Calu3 (cell line): ENCODE data around the gene CREB3L1. TPM values are rescaled to one million over a fixed set of nuclear protein-coding genes. Genes with fewer than 3 reads are reported as not detected.
"Not testable (repeated sequence)": the region's sequence is repeated elsewhere in the genome, so short reads cannot be mapped to it uniquely, and the experiment has no call there.

Experiments
- BruUV-seq: library from RNA; stranded (reverse); fragments of 400-500 nt; replicated peaks from 2 replicates; lab custom pipeline; 2021; lab: Mats Ljungman, UMichigan
- CTCF ChIA-PET: fragments of 300-600 bp; sonication (Branson Sonifier 250); formaldehyde crosslinking; loops from one replicate; lab custom pipeline; 2022; ENCODE audit warnings: antibody characterized with exemption; lab: Charles Lee
- DNase-seq: peaks from one replicate; pipeline ENCODE4 v3.0.0; 2022
- H3K27ac Mint-ChIP-seq: one replicate; pipeline ENCODE4 v1.8.0; 2022; ENCODE audit warnings: mixed read lengths; ENCODE audit not compliant: unreplicated experiment
- H3K27me3 Mint-ChIP-seq: one replicate; pipeline ENCODE4 v1.8.0; 2022; ENCODE audit warnings: mixed read lengths; ENCODE audit not compliant: unreplicated experiment
- H3K36me3 Mint-ChIP-seq: one replicate; pipeline ENCODE4 v1.8.0; 2022; ENCODE audit warnings: mild to moderate bottlenecking, moderate library complexity, mixed read lengths; ENCODE audit not compliant: insufficient read depth, unreplicated experiment
- H3K4me1 Mint-ChIP-seq: one replicate; pipeline ENCODE4 v1.8.0; 2022; ENCODE audit warnings: mild to moderate bottlenecking, low read depth, mixed read lengths; ENCODE audit not compliant: unreplicated experiment
- H3K4me3 Mint-ChIP-seq: one replicate; pipeline ENCODE4 v1.8.0; 2022; ENCODE audit warnings: mild to moderate bottlenecking, low read depth, moderate library complexity, mixed read lengths; ENCODE audit not compliant: unreplicated experiment
- H3K9me3 Mint-ChIP-seq: one replicate; pipeline ENCODE4 v1.8.0; 2022; ENCODE audit warnings: low read depth, mixed read lengths; ENCODE audit not compliant: unreplicated experiment
- intact Hi-C: fragments of 100-400 bp; cut with micrococcal nuclease; formaldehyde crosslinking; loops from one replicate; pipeline ENCODE4 v1.10.0; 2022; ENCODE audit not compliant: unreplicated experiment
- total RNA-seq: library from RNA; stranded (reverse); gene quantifications from 2 replicates; pipeline ENCODE4 v1.2.3, GENCODE V29; 2022
- TF ChIP-seq, protein P1 (sequence below): fragments of 200-600 bp; IDR thresholded peaks from one replicate; pipeline ENCODE4 v1.8.0; 2022; ENCODE audit warnings: antibody characterized with exemption; ENCODE audit not compliant: unreplicated experiment

The CREB3L1 gene
- total RNA-seq, 1 experiment from 2014 or later = not detected

DNA sequence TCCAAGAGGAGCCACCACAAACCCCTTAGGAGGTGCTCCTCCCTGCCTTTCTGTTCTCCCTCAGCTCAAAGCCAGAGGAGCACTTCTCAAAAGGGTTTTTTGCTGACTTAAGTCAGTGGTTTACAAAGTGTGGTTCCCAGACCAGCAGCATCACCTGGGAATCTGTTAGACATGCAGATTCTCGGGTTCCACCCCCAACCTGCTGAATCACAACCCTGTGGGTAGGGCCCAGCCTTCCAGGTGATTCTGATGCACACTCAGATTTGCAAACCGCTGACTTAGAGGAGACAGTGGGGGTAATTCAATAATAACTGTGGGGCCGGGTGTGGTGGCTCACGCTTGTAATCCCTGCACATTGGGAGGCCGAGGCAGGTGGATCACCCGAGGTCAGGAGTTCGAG, 22.8 kb downstream of the CREB3L1 start:
- no peaks in the 10 kb centered on the region for H3K27me3 Mint-ChIP-seq
- H3K9me3 Mint-ChIP-seq = no peaks in the 10 kb centered on the region
- TF ChIP-seq, protein P1, sequence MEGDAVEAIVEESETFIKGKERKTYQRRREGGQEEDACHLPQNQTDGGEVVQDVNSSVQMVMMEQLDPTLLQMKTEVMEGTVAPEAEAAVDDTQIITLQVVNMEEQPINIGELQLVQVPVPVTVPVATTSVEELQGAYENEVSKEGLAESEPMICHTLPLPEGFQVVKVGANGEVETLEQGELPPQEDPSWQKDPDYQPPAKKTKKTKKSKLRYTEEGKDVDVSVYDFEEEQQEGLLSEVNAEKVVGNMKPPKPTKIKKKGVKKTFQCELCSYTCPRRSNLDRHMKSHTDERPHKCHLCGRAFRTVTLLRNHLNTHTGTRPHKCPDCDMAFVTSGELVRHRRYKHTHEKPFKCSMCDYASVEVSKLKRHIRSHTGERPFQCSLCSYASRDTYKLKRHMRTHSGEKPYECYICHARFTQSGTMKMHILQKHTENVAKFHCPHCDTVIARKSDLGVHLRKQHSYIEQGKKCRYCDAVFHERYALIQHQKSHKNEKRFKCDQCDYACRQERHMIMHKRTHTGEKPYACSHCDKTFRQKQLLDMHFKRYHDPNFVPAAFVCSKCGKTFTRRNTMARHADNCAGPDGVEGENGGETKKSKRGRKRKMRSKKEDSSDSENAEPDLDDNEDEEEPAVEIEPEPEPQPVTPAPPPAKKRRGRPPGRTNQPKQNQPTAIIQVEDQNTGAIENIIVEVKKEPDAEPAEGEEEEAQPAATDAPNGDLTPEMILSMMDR = no peak
- no peak for DNase-seq
- H3K4me1 Mint-ChIP-seq = peaks cover 15% of the 10 kb centered on the region
- no peak overlapping the region for H3K4me3 Mint-ChIP-seq
- intact Hi-C loops = no loop called here
- peaks cover 5% of the 10 kb centered on the region for H3K36me3 Mint-ChIP-seq
- H3K27ac Mint-ChIP-seq = no peak overlapping the region
- CTCF ChIA-PET = no interaction called here
- BruUV-seq = no TSS peak

DNA sequence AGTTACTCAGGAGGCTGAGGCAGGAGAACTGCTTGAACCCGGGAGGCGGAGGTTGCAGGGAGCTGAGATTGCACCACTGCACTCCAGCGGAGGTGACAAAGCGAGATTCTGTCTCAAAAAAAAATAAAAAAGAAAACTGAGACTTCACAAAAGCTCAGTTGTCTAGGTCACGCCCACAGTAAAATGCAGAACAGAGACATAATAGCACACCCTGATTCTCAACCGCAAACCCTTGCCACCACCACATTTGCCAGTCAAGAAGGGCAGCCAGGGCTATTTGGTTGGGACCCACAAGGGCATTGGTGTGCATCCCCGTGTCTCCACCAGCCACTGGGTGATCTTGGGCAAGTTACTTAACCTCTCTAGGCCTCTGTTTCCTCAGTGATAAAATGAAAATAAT, 25.4 kb downstream of the CREB3L1 start:
- TF ChIP-seq, protein P1 = no peak
- CTCF ChIA-PET = no interaction called here
- Mint-ChIP-seq H3K4me1 (peaks cover 15% of the 10 kb centered on the region), H3K4me3 (no peak overlapping the region), H3K9me3 (no peaks in the 10 kb centered on the region), H3K27me3 (no peaks in the 10 kb centered on the region), H3K27ac (no peak overlapping the region), H3K36me3 (peaks cover 5% of the 10 kb centered on the region)
- intact Hi-C loops = no loop called here
- BruUV-seq = no TSS peak
- no peak for DNase-seq

DNA sequence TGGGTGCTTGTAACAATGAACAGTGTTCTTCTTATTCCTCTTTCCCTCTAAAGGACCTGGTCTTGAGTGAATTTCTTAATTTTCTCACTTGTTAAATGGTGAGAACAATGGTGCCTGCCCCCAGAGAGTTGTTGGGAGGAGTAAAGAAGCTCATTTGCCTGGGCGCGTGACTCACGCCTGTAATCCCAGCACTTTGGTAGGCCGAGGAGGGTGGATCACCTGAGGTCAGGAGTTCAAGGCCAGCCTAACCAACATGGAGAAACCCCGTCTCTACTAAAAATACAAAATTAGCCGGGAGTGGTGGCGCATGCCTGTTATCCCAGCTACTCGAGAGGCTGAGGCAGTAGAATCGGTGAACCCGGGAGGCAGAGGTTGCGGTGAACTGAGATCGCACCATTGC, 26.6 kb downstream of the CREB3L1 start:
- CTCF ChIA-PET, H3K4me1 Mint-ChIP-seq, BruUV-seq, intact Hi-C loops, H3K27ac Mint-ChIP-seq, H3K4me3 Mint-ChIP-seq, H3K36me3 Mint-ChIP-seq, H3K27me3 Mint-ChIP-seq, H3K9me3 Mint-ChIP-seq, DNase-seq: not testable (repeated sequence)

DNA sequence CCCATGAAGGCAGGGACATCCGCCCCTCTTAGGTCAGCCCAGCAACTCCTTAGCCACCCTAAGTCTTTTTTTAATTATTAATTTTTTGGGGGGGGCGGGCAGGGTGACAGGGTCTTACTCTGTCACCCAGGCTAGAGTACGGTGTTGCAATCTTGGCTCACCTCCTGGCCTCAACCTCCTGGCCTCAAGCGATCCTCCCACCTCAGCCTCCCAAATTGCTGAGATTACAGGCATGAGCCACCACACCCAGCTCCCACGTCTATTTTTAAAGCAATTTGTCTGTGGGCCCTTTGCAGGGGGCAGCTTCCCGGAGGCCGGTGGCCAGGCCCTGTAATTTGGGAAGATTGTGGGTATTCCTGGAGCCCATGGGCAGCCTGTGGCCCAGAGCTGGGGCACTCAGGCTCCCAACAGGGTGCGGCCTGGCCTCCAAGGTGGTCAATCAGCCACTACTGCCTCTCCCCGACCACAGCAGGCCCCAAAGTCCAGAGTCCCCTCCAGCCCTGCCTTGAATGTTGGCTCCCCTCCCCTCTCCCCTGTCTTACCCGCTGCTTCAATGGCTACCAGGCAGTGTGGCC, 27.2 kb downstream of the CREB3L1 start:
- Mint-ChIP-seq H3K4me3 (no peak overlapping the region), H3K4me1 (peaks cover 8% of the 10 kb centered on the region), H3K36me3 (no peaks in the 10 kb centered on the region), H3K27me3 (no peaks in the 10 kb centered on the region), H3K9me3 (no peaks in the 10 kb centered on the region), H3K27ac (no peak overlapping the region)
- DNase-seq = no peak
- intact Hi-C loops = no loop called here
- TF ChIP-seq, protein P1 = no peak
- no TSS peak for BruUV-seq
- CTCF ChIA-PET = interaction anchor here (0.5 kb wide), 1 partner anchor 10 kb away, joined by 6 read pairs; no protein-coding TSS in a partner anchor

DNA sequence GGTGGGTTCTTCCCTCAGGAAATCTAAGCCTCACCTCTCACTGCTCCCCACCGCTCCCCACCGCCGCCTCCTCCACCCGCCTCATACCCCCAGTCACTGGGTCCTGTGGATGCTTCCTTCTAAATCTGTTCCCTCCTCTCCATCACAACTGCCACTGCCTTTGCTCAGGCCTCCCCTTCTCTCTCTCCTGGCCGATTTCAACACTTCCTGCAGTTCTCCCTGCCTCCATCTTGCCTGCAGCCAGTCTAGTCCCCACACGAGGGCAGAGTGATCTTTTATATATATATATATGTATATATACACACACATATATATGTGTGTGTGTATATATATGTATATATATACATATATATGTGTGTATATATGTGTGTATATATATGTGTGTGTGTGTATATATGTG, 27.8 kb downstream of the CREB3L1 start:
- Mint-ChIP-seq H3K4me3 (no peak overlapping the region), H3K4me1 (peaks cover 12% of the 10 kb centered on the region), H3K27ac (no peak overlapping the region), H3K9me3 (no peaks in the 10 kb centered on the region), H3K36me3 (no peaks in the 10 kb centered on the region), H3K27me3 (no peaks in the 10 kb centered on the region)
- intact Hi-C loops = no loop called here
- CTCF ChIA-PET = no interaction called here
- no TSS peak for BruUV-seq
- TF ChIP-seq, protein P1 = no peak
- no peak for DNase-seq
